SK-N-SH (cell line): Measurements from ENCODE around the gene TRMT44. TPM values are rescaled to one million over a fixed set of nuclear protein-coding genes. Genes with fewer than 3 reads are reported as not detected.

Experiments
- CTCF ChIA-PET: fragments of 300-600, 350-600 bp; formaldehyde crosslinking; extraction: SDS; loops from one replicate; lab custom pipeline; 2021; lab: Yijun Ruan, JAX
- POLR2A ChIA-PET: fragments of 350-600 bp; sonication (Branson Sonifier 250); formaldehyde crosslinking; extraction: SDS; loops from one replicate; lab custom pipeline; 2020; ENCODE audit warnings: antibody characterized with exemption, inconsistent platforms; lab: Yijun Ruan, JAX
- DNase-seq: peaks from one replicate; pipeline ENCODE4 v3.0.0; 2012
- H2AFZ ChIP-seq: fragments of 200-600 bp; sonication (generic); 2 replicates; pipeline ENCODE4 v1.8.1; 2016; ENCODE audit warnings: antibody characterized with exemption, mild to moderate bottlenecking, low read depth
- H3F3A ChIP-seq: fragments of 200-600 bp; sonication (generic); replicated peaks from 2 replicates; pipeline ENCODE3; 2016; ENCODE audit warnings: antibody characterized with exemption, mild to moderate bottlenecking; ENCODE audit not compliant: insufficient read depth
- H3K27ac ChIP-seq, 2 experiments: fragments of 200-500 bp in 1 of 2; fragments of 200-600 bp in 1 of 2; sonication (Bioruptor generic) in 1 of 2; sonication (generic), shearing (Covaris generic) in 1 of 2; 2 replicates each; pipeline versions ENCODE4 v1.5.1 to v1.6.1; 2014 to 2016; ENCODE audit warnings: low read depth in 2 of 2, inconsistent platforms in 1 of 2, low read length in 1 of 2, mild to moderate bottlenecking in 1 of 2, mixed read lengths in 1 of 2
- H3K27me3 ChIP-seq: fragments of 200-600 bp; sonication (generic), shearing (Covaris generic); 2 replicates; pipeline ENCODE4 v1.6.1; 2016; ENCODE audit warnings: mixed run types; ENCODE audit not compliant: insufficient read depth
- H3K36me3 ChIP-seq, 2 experiments: fragments of 200-500 bp in 1 of 2; fragments of 200-600 bp in 1 of 2; sonication (Bioruptor generic) in 1 of 2; sonication (generic) in 1 of 2; replicated peaks in 1 of 2; 2 replicates each; pipeline versions ENCODE3 to v1.5.1; 2014 to 2016; ENCODE audit warnings: low read length in 1 of 2, mild to moderate bottlenecking in 1 of 2; ENCODE audit not compliant: insufficient read depth in 2 of 2, control insufficient read depth in 1 of 2
- H3K4me1 ChIP-seq, 2 experiments: fragments of 200-500 bp in 1 of 2; fragments of 200-600 bp in 1 of 2; sonication (Bioruptor generic) in 1 of 2; sonication (generic), shearing (Covaris generic) in 1 of 2; 2 replicates each; pipeline versions ENCODE4 v1.5.1 to v1.6.1; 2014 to 2016; ENCODE audit warnings: low read depth in 1 of 2, low read length in 1 of 2, mixed run types in 1 of 2; ENCODE audit not compliant: insufficient read depth in 2 of 2, control insufficient read depth in 1 of 2
- H3K4me2 ChIP-seq: fragments of 200-600 bp; sonication (generic), shearing (Covaris generic); 2 replicates; pipeline ENCODE4 v1.6.1; 2017; ENCODE audit warnings: mixed run types
- H3K4me3 ChIP-seq, 2 experiments: fragments of 200-500 bp in 1 of 2; fragments of 200-600 bp in 1 of 2; sonication (Bioruptor generic) in 1 of 2; sonication (generic), shearing (Covaris generic) in 1 of 2; 2 replicates each; pipeline versions ENCODE4 v1.5.1 to v1.8.1; 2014 to 2016; ENCODE audit warnings: low read depth in 2 of 2, inconsistent platforms in 1 of 2, low read length in 1 of 2, mild to moderate bottlenecking in 1 of 2, mixed read lengths in 1 of 2, moderate library complexity in 1 of 2
- H3K79me2 ChIP-seq: fragments of 200-600 bp; sonication (generic); 2 replicates; pipeline ENCODE4 v1.8.1; 2017; ENCODE audit warnings: mild to moderate bottlenecking; ENCODE audit not compliant: insufficient read depth
- H3K9ac ChIP-seq: fragments of 200-600 bp; sonication (generic); 2 replicates; pipeline ENCODE4 v1.6.1; 2017; ENCODE audit warnings: mixed run types
- H3K9me2 ChIP-seq: fragments of 200-600 bp; sonication (generic); 2 replicates; pipeline ENCODE4 v1.6.1; 2017; ENCODE audit warnings: mixed run types
- H3K9me3 ChIP-seq: fragments of 200-600 bp; sonication (generic); 2 replicates; pipeline ENCODE4 v1.6.1; 2017; ENCODE audit warnings: mixed run types, mild to moderate bottlenecking, moderate library complexity
- H4K20me1 ChIP-seq: fragments of 200-600 bp; sonication (generic); 2 replicates; pipeline ENCODE4 v1.6.1; 2017; ENCODE audit warnings: mild to moderate bottlenecking, mixed run types; ENCODE audit not compliant: insufficient read depth
- CHD2 ChIP-seq: fragments of 150-350 bp; IDR thresholded peaks from 2 replicates; pipeline ENCODE4 v1.6.1; 2018; ENCODE audit warnings: low read length; ENCODE audit not compliant: partially characterized antibody
- CTCF ChIP-seq: fragments of 200-600 bp; sonication (generic); IDR thresholded peaks from 2 replicates; pipeline ENCODE4 v1.6.1; 2017; ENCODE audit warnings: antibody characterized with exemption, mild to moderate bottlenecking, moderate library complexity
- EP300 ChIP-seq, 2 experiments: IDR thresholded peaks; 2 replicates each; pipeline versions ENCODE4 v1.4.0 to v1.6.1; 2012; ENCODE audit warnings: borderline replicate concordance in 1 of 2, low read depth in 1 of 2, low read length in 1 of 2
- EZH2phosphoT487 ChIP-seq: fragments of 200-600 bp; sonication (generic); IDR thresholded peaks from 2 replicates; pipeline ENCODE4 v1.6.1; 2017; ENCODE audit warnings: low read depth, mixed run types, mild to moderate bottlenecking, antibody characterized with exemption, moderate library complexity, borderline replicate concordance
- FOXM1 ChIP-seq: IDR thresholded peaks from 2 replicates; pipeline ENCODE4 v1.4.0; 2012; ENCODE audit warnings: low read depth, mild to moderate bottlenecking
- GATA2 ChIP-seq: sonication (generic); formaldehyde crosslinking; IDR thresholded peaks from 2 replicates; pipeline ENCODE4 v1.5.0; 2020; ENCODE audit warnings: mild to moderate bottlenecking, missing genetic modification reagents
- JUND ChIP-seq: IDR thresholded peaks from 2 replicates; pipeline ENCODE4 v1.4.0; 2012
- MXI1 ChIP-seq: IDR thresholded peaks from 2 replicates; pipeline ENCODE4 v1.6.1; 2012; ENCODE audit warnings: mild to moderate bottlenecking, low read depth, low read length, improper control_type of control experiment
- NFIC ChIP-seq: IDR thresholded peaks from 2 replicates; pipeline ENCODE4 v1.4.0; 2012; ENCODE audit warnings: borderline replicate concordance
- PBX3 ChIP-seq: IDR thresholded peaks from 2 replicates; pipeline ENCODE4; 2012
- RAD21 ChIP-seq: IDR thresholded peaks from 2 replicates; pipeline ENCODE4 v1.6.1; 2012; ENCODE audit warnings: mild to moderate bottlenecking, low read length
- RCOR1 ChIP-seq: fragments of 150-350 bp; IDR thresholded peaks from 2 replicates; pipeline ENCODE4 v1.6.1; 2017; ENCODE audit warnings: antibody characterized with exemption, low read length
- RFX5 ChIP-seq: IDR thresholded peaks from 2 replicates; pipeline ENCODE4 v1.6.1; 2012; ENCODE audit warnings: mild to moderate bottlenecking, improper control_type of control experiment, low read length
- SMC3 ChIP-seq: IDR thresholded peaks from 2 replicates; pipeline ENCODE4 v1.6.1; 2012; ENCODE audit warnings: low read depth, low read length, improper control_type of control experiment
- TAF1 ChIP-seq: IDR thresholded peaks from 2 replicates; pipeline ENCODE4 v1.6.1; 2012; ENCODE audit warnings: low read depth, mild to moderate bottlenecking, low read length, moderate library complexity, borderline replicate concordance
- TEAD4 ChIP-seq: IDR thresholded peaks from 2 replicates; pipeline ENCODE4 v1.4.0; 2012; ENCODE audit warnings: mild to moderate bottlenecking, borderline replicate concordance; ENCODE audit not compliant: insufficient read depth
- ZBTB33 ChIP-seq: IDR thresholded peaks from 2 replicates; pipeline ENCODE4 v1.4.0; 2012; ENCODE audit warnings: low read depth, borderline replicate concordance
- WGBS: methylation state at CpG from one replicate; pipeline ENCODE4 v1.1.6; 2017; ENCODE audit warnings: low lambda C conversion rate; 5-methylcytosine and 5-hydroxymethylcytosine counted together
- polyA plus RNA-seq, 3 experiments: library from polyadenylated mRNA; depleted of rRNA; stranded (reverse); fragments of >200 nt; gene quantifications; 2 replicates each; pipeline ENCODE4 v1.2.3, GENCODE V29; 2012
- TF ChIP-seq, protein P1 (sequence below): fragments of 150-350 bp; IDR thresholded peaks from 2 replicates; pipeline ENCODE4 v1.6.1; 2017; ENCODE audit warnings: antibody characterized with exemption, low read length, low read depth, borderline replicate concordance

Gene TRMT44
- polyA plus RNA-seq, 1 of the 3 experiments (the other 2 are of a cell fraction) = 6.0 TPM

- Histone ChIP-seq H3F3A (peaks cover 7% of the 10 kb centered on the region), H3K36me3 (peaks cover 6 to 27% of the 10 kb centered on the region in 2 experiments), H4K20me1 (no peaks in the 10 kb centered on the region), H3K9me2 (no peaks in the 10 kb centered on the region), H3K9ac (no peak overlapping the region), H2AFZ (no peak overlapping the region), H3K27me3 (no peaks in the 10 kb centered on the region), H3K27ac (no peak overlapping the region), H3K79me2 (no peaks in the 10 kb centered on the region), H3K9me3 (no peaks in the 10 kb centered on the region), H3K4me1 (peaks cover 0 to 14% of the 10 kb centered on the region in 2 experiments; a peak in 1 of 4 replicates), H3K4me2 (no peak overlapping the region), H3K4me3 (no peak overlapping the region)
- no peak for DNase-seq
- ChIA-PET CTCF (interaction anchor here (0.7 to 6.7 kb wide), 32 partner anchors 8 to 466 kb away, joined by 3 to 115 read pairs (median 6); partner anchors contain the start of gene SH3TC1), POLR2A (no interaction called here)
- 94% methylated on average over 7 of the region's 11 CpGs for WGBS
- TF ChIP-seq TAF1 = no peak
- TF ChIP-seq RFX5 = no peak
- TF ChIP-seq EP300 (IDR thresholded peaks at IDR 0.05; ENCODE audit: borderline replicate concordance in 1 of 2, low read depth in 1 of 2, low read length in 1 of 2) = no peak
- no peak for TF ChIP-seq RAD21
- TF ChIP-seq JUND = no peak
- no peak for TF ChIP-seq ZBTB33
- TF ChIP-seq MXI1 = no peak
- no peak for TF ChIP-seq NFIC
- TF ChIP-seq CHD2 = no peak
- TF ChIP-seq, protein P1, sequence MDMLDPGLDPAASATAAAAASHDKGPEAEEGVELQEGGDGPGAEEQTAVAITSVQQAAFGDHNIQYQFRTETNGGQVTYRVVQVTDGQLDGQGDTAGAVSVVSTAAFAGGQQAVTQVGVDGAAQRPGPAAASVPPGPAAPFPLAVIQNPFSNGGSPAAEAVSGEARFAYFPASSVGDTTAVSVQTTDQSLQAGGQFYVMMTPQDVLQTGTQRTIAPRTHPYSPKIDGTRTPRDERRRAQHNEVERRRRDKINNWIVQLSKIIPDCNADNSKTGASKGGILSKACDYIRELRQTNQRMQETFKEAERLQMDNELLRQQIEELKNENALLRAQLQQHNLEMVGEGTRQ = no peak
- TF ChIP-seq EZH2phosphoT487 = no peak
- TF ChIP-seq TEAD4 = no peak
- TF ChIP-seq GATA2 (CRISPR knock-in tag) = no peak
- TF ChIP-seq FOXM1 = no peak
Measured at GRCh38 chr4:8402181-8402597, 38.4 kb upstream of the TRMT44 start.

- H3F3A ChIP-seq = peaks cover 7% of the 10 kb centered on the region
- H3K4me3 ChIP-seq = no peak overlapping the region
- WGBS = 74% methylated on average over 10 of the region's 14 CpGs
- peaks cover 6 to 32% of the 10 kb centered on the region in 2 experiments for H3K36me3 ChIP-seq
- no peaks in the 10 kb centered on the region for H3K9me2 ChIP-seq
- no peaks in the 10 kb centered on the region for H3K79me2 ChIP-seq
- no peak overlapping the region for H2AFZ ChIP-seq
- no peak overlapping the region for H3K4me2 ChIP-seq
- H3K27ac ChIP-seq = peak overlapping the region in 1 of 2 experiments; percentile 39; a peak in 1 of 4 replicates
- H3K4me1 ChIP-seq = peaks cover 0 to 14% of the 10 kb centered on the region in 2 experiments; a peak in 1 of 4 replicates
- no peaks in the 10 kb centered on the region for H3K9me3 ChIP-seq
- no peaks in the 10 kb centered on the region for H3K27me3 ChIP-seq
- TF ChIP-seq SMC3 (no peak), PBX3 (no peak), MXI1 (no peak), CTCF (no peak), RCOR1 (no peak)
- CTCF ChIA-PET = interaction anchor here (0.6 to 6.7 kb wide), 47 partner anchors 8 to 467 kb away, joined by 3 to 115 read pairs (median 4); partner anchors contain the start of gene SH3TC1
- DNase-seq = no peak
- H3K9ac ChIP-seq = no peak overlapping the region
- H4K20me1 ChIP-seq = no peaks in the 10 kb centered on the region
- POLR2A ChIA-PET = no interaction called here
Measured at GRCh38 chr4:8402640-8403039, 37.9 kb upstream of the TRMT44 start.
